Dermis lymphatic vessel endothelial cell (primary cell): ENCODE measurements around the gene SYT1. TPM values are rescaled to one million over a fixed set of nuclear protein-coding genes. Genes with fewer than 3 reads are reported as not detected.

ENCODE experiments used
- total RNA-seq: library from RNA; depleted of rRNA; stranded (reverse); fragments of >200 nt; gene quantifications from 2 replicates; pipeline ENCODE4 v1.2.1, GENCODE V29; 2014

The SYT1 gene
- 5.2 and 8.2 TPM in 2 replicates for total RNA-seq

GRCh38 chr12:78864403-78864869 lies at the start of gene SYT1:
SYT1 (plus strand) TSS chr12:78864774.

